IPS-15b (cell line): ENCODE results near the gene TLE1.
"Not testable (repeated sequence)": the region's sequence is repeated elsewhere in the genome, so short reads cannot be mapped to it uniquely, and the experiment has no call there.

Experiments used
- H3K27me3 ChIP-seq: one replicate; pipeline ENCODE4 v1.6.1; 2013; ENCODE audit warnings: low read length; ENCODE audit not compliant: control insufficient read depth, insufficient read depth
- H3K36me3 ChIP-seq: one replicate; pipeline ENCODE4 v1.6.1; 2013; ENCODE audit warnings: low read length; ENCODE audit not compliant: control insufficient read depth, insufficient read depth
- H3K4me1 ChIP-seq: one replicate; pipeline ENCODE4 v1.6.1; 2013; ENCODE audit warnings: mild to moderate bottlenecking, low read length; ENCODE audit not compliant: control insufficient read depth, insufficient read depth
- H3K4me3 ChIP-seq: one replicate; pipeline ENCODE4 v1.5.1; 2013; ENCODE audit warnings: low read depth, low read length
- H3K9ac ChIP-seq: one replicate; pipeline ENCODE4 v1.6.1; 2013; ENCODE audit warnings: low read depth, mild to moderate bottlenecking, low read length
- H3K9me3 ChIP-seq: one replicate; pipeline ENCODE4 v1.6.1; 2013; ENCODE audit warnings: mild to moderate bottlenecking, low read length; ENCODE audit not compliant: control insufficient read depth, insufficient read depth

The TLE1 gene

GRCh38 chr9:81614335-81614734 is 75.0 kb downstream of the TLE1 start:
- Histone ChIP-seq H3K27me3 (no peaks in the 10 kb centered on the region), H3K36me3 (peaks cover 24% of the 10 kb centered on the region)

GRCh38 chr9:81613002-81613812 is 76.1 kb downstream of the TLE1 start:
- no peaks in the 10 kb centered on the region for H3K27me3 ChIP-seq
- H3K36me3 ChIP-seq: peaks cover 17% of the 10 kb centered on the region
- no peak overlapping the region for H3K4me3 ChIP-seq
- H3K9ac ChIP-seq: no peak overlapping the region
- H3K4me1 ChIP-seq: no peaks in the 10 kb centered on the region
- H3K9me3 ChIP-seq: no peaks in the 10 kb centered on the region

More at GRCh38 chr9:81614335-81614734, 75.0 kb downstream of the TLE1 start:
- no peak overlapping the region for H3K4me3 ChIP-seq
- H3K9me3 ChIP-seq: no peaks in the 10 kb centered on the region
- H3K9ac ChIP-seq: no peak overlapping the region
- H3K4me1 ChIP-seq: no peaks in the 10 kb centered on the region

- Histone ChIP-seq H3K4me3 (no peak overlapping the region), H3K4me1 (no peaks in the 10 kb centered on the region), H3K27me3 (no peaks in the 10 kb centered on the region), H3K9ac (no peak overlapping the region), H3K36me3 (peaks cover 19% of the 10 kb centered on the region), H3K9me3 (no peaks in the 10 kb centered on the region)
These were observed 77.7 kb downstream of the TLE1 start for GRCh38 chr9:81611664-81612063.

- H3K9ac ChIP-seq: no peak overlapping the region
- H3K9me3 ChIP-seq: no peaks in the 10 kb centered on the region
- H3K4me1 ChIP-seq: no peaks in the 10 kb centered on the region
- no peaks in the 10 kb centered on the region for H3K27me3 ChIP-seq
- peaks cover 19% of the 10 kb centered on the region for H3K36me3 ChIP-seq
- no peak overlapping the region for H3K4me3 ChIP-seq
These were observed 78.6 kb downstream of the TLE1 start for GRCh38 chr9:81610740-81611107.

GRCh38 chr9:81609782-81610739 is 79.3 kb downstream of the TLE1 start:
- Histone ChIP-seq H3K4me1 (no peaks in the 10 kb centered on the region), H3K4me3 (no peak overlapping the region), H3K9me3 (no peaks in the 10 kb centered on the region), H3K27me3 (no peaks in the 10 kb centered on the region), H3K36me3 (peaks cover 19% of the 10 kb centered on the region), H3K9ac (no peak overlapping the region)

GRCh38 chr9:81608289-81608657 is 81.1 kb downstream of the TLE1 start:
- Histone ChIP-seq H3K27me3 (no peaks in the 10 kb centered on the region), H3K9ac (no peak overlapping the region), H3K36me3 (peaks cover 11% of the 10 kb centered on the region), H3K9me3 (no peaks in the 10 kb centered on the region), H3K4me1 (no peaks in the 10 kb centered on the region), H3K4me3 (no peak overlapping the region)

- Histone ChIP-seq H3K27me3 (no peaks in the 10 kb centered on the region), H3K9ac (no peak overlapping the region), H3K36me3 (peaks cover 14% of the 10 kb centered on the region), H3K9me3 (no peaks in the 10 kb centered on the region), H3K4me3 (no peak overlapping the region), H3K4me1 (no peaks in the 10 kb centered on the region)
These were observed 81.6 kb downstream of the TLE1 start for GRCh38 chr9:81607593-81608288.

- not testable (repeated sequence) for H3K36me3 ChIP-seq, H3K27me3 ChIP-seq, H3K9ac ChIP-seq, H3K9me3 ChIP-seq, H3K4me3 ChIP-seq
- H3K4me1 ChIP-seq: peaks cover 13% of the 10 kb centered on the region
These were observed 83.1 kb downstream of the TLE1 start for GRCh38 chr9:81606261-81606660.

- Histone ChIP-seq H3K36me3 (peaks cover 8% of the 10 kb centered on the region), H3K9ac (no peak overlapping the region), H3K27me3 (no peaks in the 10 kb centered on the region), H3K4me3 (no peak overlapping the region), H3K9me3 (no peaks in the 10 kb centered on the region), H3K4me1 (peaks cover 17% of the 10 kb centered on the region)
These were observed 84.1 kb downstream of the TLE1 start for GRCh38 chr9:81605170-81605670.

GRCh38 chr9:81604306-81605169 is 84.8 kb downstream of the TLE1 start:
- Histone ChIP-seq H3K36me3 (peaks cover 8% of the 10 kb centered on the region), H3K27me3 (no peaks in the 10 kb centered on the region), H3K4me3 (no peak overlapping the region), H3K4me1 (peaks cover 23% of the 10 kb centered on the region), H3K9ac (no peak overlapping the region), H3K9me3 (no peaks in the 10 kb centered on the region)
